PC-9 (cell line): ENCODE data around the gene CHRDL1. TPM values are rescaled to one million over a fixed set of nuclear protein-coding genes. Genes with fewer than 3 reads are reported as not detected.
A peak's percentile ranks its signal among the peaks of the same experiment; 100 is the strongest.

Source experiments
- BruUV-seq: library from RNA; stranded (reverse); fragments of 400-500 nt; replicated peaks from 2 replicates; lab custom pipeline; 2021; lab: Mats Ljungman, UMichigan
- CTCF ChIA-PET: fragments of 300-600 bp; sonication (Branson Sonifier 250); formaldehyde crosslinking; loops from one replicate; lab custom pipeline; 2022; ENCODE audit warnings: antibody characterized with exemption; lab: Charles Lee
- POLR2A ChIA-PET: fragments of 300-600 bp; sonication (Branson Sonifier 250); formaldehyde crosslinking; loops from one replicate; lab custom pipeline; 2022; ENCODE audit warnings: antibody characterized with exemption; ENCODE audit not compliant: unreplicated experiment; lab: Charles Lee
- DNase-seq, 2 experiments: peaks; one replicate each; pipeline versions ENCODE4 v3.0.0 to v3.0.0-alpha.2; 2015 to 2022; ENCODE audit warnings: mixed read lengths in 1 of 2
- H2AFZ ChIP-seq: fragments of 200-600 bp; sonication (generic); 2 replicates; pipeline ENCODE4 v1.8.1; 2017; ENCODE audit warnings: antibody characterized with exemption
- H3F3A ChIP-seq: fragments of 200-600 bp; sonication (generic); 2 replicates; pipeline ENCODE4 v1.8.1; 2017; ENCODE audit warnings: antibody characterized with exemption, mild to moderate bottlenecking, low read depth; ENCODE audit not compliant: insufficient read depth
- H3K27ac ChIP-seq: fragments of 200-600 bp; sonication (generic); 2 replicates; pipeline ENCODE4 v1.6.1; 2016; ENCODE audit warnings: mixed run types
- H3K27me3 ChIP-seq: fragments of 200-600 bp; sonication (generic); 2 replicates; pipeline ENCODE4 v1.6.1; 2016; ENCODE audit warnings: low read depth, mixed run types; ENCODE audit not compliant: insufficient read depth
- H3K36me3 ChIP-seq: fragments of 200-600 bp; sonication (generic); 2 replicates; pipeline ENCODE4 v1.6.1; 2016; ENCODE audit warnings: low read depth, mixed run types
- H3K4me1 ChIP-seq: fragments of 200-600 bp; sonication (generic); replicated peaks from 2 replicates; pipeline ENCODE4 v1.6.1; 2016; ENCODE audit warnings: mixed run types; ENCODE audit not compliant: insufficient read depth
- H3K4me2 ChIP-seq: fragments of 200-600 bp; sonication (generic); 2 replicates; pipeline ENCODE4 v1.6.1; 2017; ENCODE audit warnings: mixed run types
- H3K4me3 ChIP-seq: fragments of 200-600 bp; sonication (generic); 2 replicates; pipeline ENCODE4 v1.6.1; 2016; ENCODE audit warnings: mixed run types
- H3K79me2 ChIP-seq: fragments of 200-600 bp; sonication (generic); 2 replicates; pipeline ENCODE4 v1.6.1; 2017; ENCODE audit warnings: low read depth, mixed run types
- H3K9me2 ChIP-seq: fragments of 200-600 bp; sonication (generic); 2 replicates; pipeline ENCODE4 v1.8.1; 2017; ENCODE audit warnings: mild to moderate bottlenecking; ENCODE audit not compliant: insufficient read depth
- H3K9me3 ChIP-seq: fragments of 200-600 bp; sonication (generic); 2 replicates; pipeline ENCODE4 v1.8.1; 2016; ENCODE audit warnings: low read depth; ENCODE audit not compliant: insufficient read depth
- H4K20me1 ChIP-seq: fragments of 200-600 bp; sonication (generic); 2 replicates; pipeline ENCODE4 v1.8.1; 2017; ENCODE audit not compliant: insufficient read depth
- EZH2 ChIP-seq: fragments of 200-600 bp; sonication (generic); IDR thresholded peaks from 2 replicates; pipeline ENCODE4 v1.8.0; 2017; ENCODE audit warnings: antibody characterized with exemption, low read depth
- intact Hi-C: fragments of 100-400 bp; cut with micrococcal nuclease; formaldehyde crosslinking; loops from one replicate; pipeline ENCODE4 v1.10.0; 2022; ENCODE audit not compliant: unreplicated experiment
- total RNA-seq: library from RNA; stranded (reverse); gene quantifications from 2 replicates; pipeline ENCODE4 v1.2.3, GENCODE V29; 2021
- TF ChIP-seq, protein P1 (sequence below): fragments of 200-600 bp; sonication (generic); conservative IDR thresholded peaks from 2 replicates; pipeline ENCODE4 v1.6.1; 2017; ENCODE audit warnings: mixed run types, antibody characterized with exemption, mild to moderate bottlenecking, moderate library complexity

Gene CHRDL1
- total RNA-seq, 1 experiment from 2014 or later: 25.7 TPM

DNA sequence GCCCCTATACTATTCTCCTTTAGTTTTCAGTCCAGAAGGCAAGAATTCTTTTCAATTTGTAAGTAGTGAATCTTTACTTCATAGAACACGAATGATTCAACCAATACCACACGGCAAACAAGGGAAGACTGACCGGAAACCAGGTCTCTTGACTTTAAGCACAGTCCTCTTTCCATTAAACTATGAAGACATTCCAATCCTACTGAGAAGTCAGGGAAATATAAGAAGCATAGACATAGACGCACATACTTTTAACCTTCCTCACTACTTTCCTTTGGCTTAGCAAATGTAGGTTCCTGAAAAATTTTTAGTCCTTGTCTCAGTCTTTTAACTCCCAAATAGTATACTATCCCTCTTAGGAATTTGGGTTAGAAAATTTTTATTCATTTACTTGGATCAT, 9.1 kb downstream of the CHRDL1 start:
- TF ChIP-seq, protein P1, sequence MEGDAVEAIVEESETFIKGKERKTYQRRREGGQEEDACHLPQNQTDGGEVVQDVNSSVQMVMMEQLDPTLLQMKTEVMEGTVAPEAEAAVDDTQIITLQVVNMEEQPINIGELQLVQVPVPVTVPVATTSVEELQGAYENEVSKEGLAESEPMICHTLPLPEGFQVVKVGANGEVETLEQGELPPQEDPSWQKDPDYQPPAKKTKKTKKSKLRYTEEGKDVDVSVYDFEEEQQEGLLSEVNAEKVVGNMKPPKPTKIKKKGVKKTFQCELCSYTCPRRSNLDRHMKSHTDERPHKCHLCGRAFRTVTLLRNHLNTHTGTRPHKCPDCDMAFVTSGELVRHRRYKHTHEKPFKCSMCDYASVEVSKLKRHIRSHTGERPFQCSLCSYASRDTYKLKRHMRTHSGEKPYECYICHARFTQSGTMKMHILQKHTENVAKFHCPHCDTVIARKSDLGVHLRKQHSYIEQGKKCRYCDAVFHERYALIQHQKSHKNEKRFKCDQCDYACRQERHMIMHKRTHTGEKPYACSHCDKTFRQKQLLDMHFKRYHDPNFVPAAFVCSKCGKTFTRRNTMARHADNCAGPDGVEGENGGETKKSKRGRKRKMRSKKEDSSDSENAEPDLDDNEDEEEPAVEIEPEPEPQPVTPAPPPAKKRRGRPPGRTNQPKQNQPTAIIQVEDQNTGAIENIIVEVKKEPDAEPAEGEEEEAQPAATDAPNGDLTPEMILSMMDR: no peak
- no peak for TF ChIP-seq EZH2
- Histone ChIP-seq H4K20me1 (no peaks in the 10 kb centered on the region; the same call in 1 of the 2 replicates), H3K36me3 (no peaks in the 10 kb centered on the region), H3K27me3 (no peaks in the 10 kb centered on the region), H3K79me2 (no peaks in the 10 kb centered on the region), H3K4me3 (no peak overlapping the region), H3K27ac (no peak overlapping the region), H3K9me2 (peaks cover 9% of the 10 kb centered on the region; the same call in 1 of the 2 replicates), H3F3A (no peaks in the 10 kb centered on the region), H3K4me2 (no peak overlapping the region), H3K4me1 (no peaks in the 10 kb centered on the region), H2AFZ (no peak overlapping the region), H3K9me3 (no peaks in the 10 kb centered on the region)
- CTCF ChIA-PET: no interaction called here
- POLR2A ChIA-PET: no interaction called here
- no TSS peak for BruUV-seq
- peak in 1 of 2 experiments; percentile 11 for DNase-seq
- intact Hi-C loops: no loop called here

DNA sequence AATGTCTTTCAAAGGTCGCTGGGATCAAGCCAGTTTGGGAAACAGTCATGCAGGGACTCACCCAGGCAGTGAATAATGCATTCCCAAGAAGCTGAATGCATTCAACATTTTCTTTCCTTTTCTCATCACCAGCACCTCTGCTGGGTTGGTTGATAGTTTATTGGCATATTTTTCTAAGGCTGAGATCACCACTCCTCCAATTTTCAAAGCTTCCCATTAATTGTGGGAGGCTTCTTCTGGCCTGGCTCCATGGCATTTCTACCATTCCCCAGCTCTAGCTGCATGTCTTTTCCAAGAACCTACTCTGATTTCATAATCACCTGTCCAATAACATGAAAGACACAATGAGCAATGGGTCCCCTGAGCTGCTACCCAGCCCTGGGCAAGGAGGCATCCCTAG, 35.8 kb downstream of the CHRDL1 start:
- no peak for DNase-seq

DNA sequence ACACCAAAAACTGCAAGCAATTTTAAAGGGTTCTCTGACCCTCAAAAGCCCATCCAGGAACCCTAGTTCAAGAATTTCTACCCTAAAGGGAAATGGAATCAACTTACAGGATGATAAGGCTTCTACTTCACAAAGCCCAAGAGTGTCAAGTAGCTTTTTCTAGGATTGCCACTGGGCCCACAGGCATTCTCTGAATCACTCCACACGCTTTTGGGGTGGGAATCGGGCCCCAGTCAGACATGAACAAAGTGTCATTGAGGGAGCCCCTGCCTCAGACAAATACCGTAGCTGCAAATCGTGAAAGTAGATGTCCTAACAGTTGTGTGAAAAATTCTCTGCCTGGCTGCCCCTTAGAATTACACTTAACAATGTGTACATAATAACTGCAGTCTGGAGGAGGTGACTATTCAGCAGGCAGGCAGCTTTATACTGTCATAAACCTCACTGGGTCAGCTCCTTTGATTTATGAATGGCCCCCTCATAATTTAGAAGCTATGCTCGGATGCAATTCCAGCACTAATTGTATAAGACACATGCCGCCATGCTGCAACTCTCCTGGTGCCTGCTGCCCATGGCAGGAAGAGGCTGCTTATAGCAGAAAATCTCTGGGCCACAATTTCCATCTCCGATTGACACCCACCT, 36.7 kb downstream of the CHRDL1 start:
- Histone ChIP-seq H3K9me2 (no peaks in the 10 kb centered on the region), H4K20me1 (no peaks in the 10 kb centered on the region), H3K4me1 (peaks cover 27% of the 10 kb centered on the region), H3K4me3 (no peak overlapping the region), H3K9me3 (peaks cover 10% of the 10 kb centered on the region; the same call in 1 of the 2 replicates), H3K79me2 (no peaks in the 10 kb centered on the region), H3K27me3 (no peaks in the 10 kb centered on the region), H3K36me3 (no peaks in the 10 kb centered on the region), H3K4me2 (no peak overlapping the region), H3K27ac (no peak overlapping the region), H2AFZ (no peak overlapping the region), H3F3A (peaks cover 10% of the 10 kb centered on the region)
- ChIA-PET POLR2A (no interaction called here), CTCF (no interaction called here)
- TF ChIP-seq EZH2: no peak
- TF ChIP-seq, protein P1: no peak
- no peak for DNase-seq
- BruUV-seq: no TSS peak
- intact Hi-C loops: loop anchor here (5.0 kb wide), 1 partner anchor 33 kb away; no protein-coding TSS in a partner anchor

More for the DNA sequence above, 35.8 kb downstream of the CHRDL1 start:
- Histone ChIP-seq H3K79me2 (no peaks in the 10 kb centered on the region), H3K9me2 (no peaks in the 10 kb centered on the region), H3K4me1 (peaks cover 18% of the 10 kb centered on the region), H3K27ac (no peak overlapping the region), H3K36me3 (no peaks in the 10 kb centered on the region), H3K27me3 (no peaks in the 10 kb centered on the region), H4K20me1 (no peaks in the 10 kb centered on the region), H3K9me3 (peaks cover 10% of the 10 kb centered on the region; the same call in 1 of the 2 replicates), H2AFZ (no peak overlapping the region), H3K4me2 (no peak overlapping the region), H3K4me3 (no peak overlapping the region), H3F3A (peaks cover 8% of the 10 kb centered on the region)
- intact Hi-C loops: loop anchor here (5.0 kb wide), 1 partner anchor 33 kb away; no protein-coding TSS in a partner anchor
- TF ChIP-seq, protein P1: no peak
- no peak for TF ChIP-seq EZH2
- POLR2A ChIA-PET: interaction anchor here (0.6 to 0.7 kb wide), 2 partner anchors 37 to 41 kb away, joined by 3 to 5 read pairs; no protein-coding TSS in a partner anchor
- BruUV-seq: no TSS peak
- CTCF ChIA-PET: no interaction called here
